K562 (cell line): ENCODE measurements around the gene RPS2. TPM values are rescaled to one million over a fixed set of nuclear protein-coding genes. Genes with fewer than 3 reads are reported as not detected.

Experiments used
- ATAC-seq: fragments of 200-7000 bp; cut with Tn5 transposase; 3 replicates; pipeline ENCODE4 v1.9.1; 2020; ENCODE audit warnings: moderate library complexity
- BruUV-seq: library from RNA; stranded (reverse); fragments of 400-500 nt; replicated peaks from 2 replicates; lab custom pipeline; 2021; lab: Mats Ljungman, UMichigan
- CTCF ChIA-PET: fragments of 300-600 bp; formaldehyde crosslinking; extraction: SDS; loops from one replicate; lab custom pipeline; 2021; ENCODE audit warnings: low intra/inter-chr PET ratio; lab: Yijun Ruan, JAX
- POLR2A ChIA-PET: fragments of 300-600, 350-650 bp; sonication (Branson Sonifier 250); formaldehyde crosslinking; extraction: SDS; loops from one replicate; lab custom pipeline; 2021; ENCODE audit warnings: antibody characterized with exemption, inconsistent platforms; lab: Yijun Ruan, JAX
- DNase-seq, 4 experiments: peaks; one replicate each; pipeline versions ENCODE4 v3.0.0 to v3.0.0-alpha.2; 2011 to 2018; ENCODE audit warnings: low spot score in 3 of 4, mixed read lengths in 3 of 4; ENCODE audit errors: extremely low read depth in 1 of 4
- FAIRE-seq: peaks from 2 replicates; lab custom pipeline; 2011; peaks lifted over from hg19 to GRCh38; lab: Jason Lieb, UNC
- H2AFZ ChIP-seq: 2 replicates; pipeline ENCODE4 v1.6.0; 2011; ENCODE audit warnings: low read depth, low read length, control low read depth, inconsistent platforms
- H3K27ac ChIP-seq: fragments of 200-600 bp; 3 replicates; pipeline ENCODE4 v1.8.0; 2011; ENCODE audit warnings: low read depth, mild to moderate bottlenecking, control low read depth, inconsistent platforms, low read length, moderate library complexity, mixed read lengths; ENCODE audit errors: extremely low read depth
- H3K27me3 ChIP-seq, 2 experiments: fragments of 300-600 bp in 1 of 2; 2 replicates in 1 of 2; 3 replicates in 1 of 2; pipeline versions ENCODE4 v1.6.0 to v1.8.0; 2011; ENCODE audit warnings: inconsistent platforms in 2 of 2, low read length in 2 of 2, mild to moderate bottlenecking in 1 of 2, mixed read lengths in 1 of 2, moderate library complexity in 1 of 2; ENCODE audit not compliant: control insufficient read depth in 2 of 2, insufficient read depth in 2 of 2
- H3K36me3 ChIP-seq: fragments of 300-600 bp; 3 replicates; pipeline ENCODE4 v1.8.0; 2011; ENCODE audit warnings: mild to moderate bottlenecking, low read length, inconsistent platforms; ENCODE audit not compliant: control insufficient read depth, insufficient read depth
- H3K4me1 ChIP-seq, 2 experiments: fragments of 200-600 bp in 1 of 2; replicated peaks in 1 of 2; 2 replicates in 1 of 2; 3 replicates in 1 of 2; pipeline versions ENCODE4 v1.5.1 to v1.8.0; 2011; ENCODE audit warnings: inconsistent platforms in 2 of 2, low read length in 2 of 2, mild to moderate bottlenecking in 1 of 2, mixed read lengths in 1 of 2, moderate library complexity in 1 of 2; ENCODE audit not compliant: control insufficient read depth in 2 of 2, insufficient read depth in 2 of 2
- H3K4me2 ChIP-seq: 2 replicates; pipeline ENCODE4 v1.6.1; 2011; ENCODE audit warnings: low read length, control low read depth, inconsistent platforms, mixed read lengths; ENCODE audit not compliant: insufficient read depth
- H3K4me3 ChIP-seq: fragments of 200-600 bp; sonication (generic), shearing (Covaris generic); 2 replicates; pipeline ENCODE4 v1.5.1; 2016; ENCODE audit warnings: control low read depth, inconsistent platforms
- H3K79me2 ChIP-seq: fragments of 200-600 bp; 3 replicates; pipeline ENCODE4 v1.8.0; 2011; ENCODE audit warnings: low read length, inconsistent platforms; ENCODE audit not compliant: control insufficient read depth, insufficient read depth
- H3K9ac ChIP-seq, 2 experiments: 2 replicates each; pipeline versions ENCODE4 v1.6.0 to v1.6.1; 2011; ENCODE audit warnings: low read depth in 2 of 2, low read length in 2 of 2, control low read depth in 1 of 2, inconsistent platforms in 1 of 2, mild to moderate bottlenecking in 1 of 2, mixed read lengths in 1 of 2; ENCODE audit not compliant: insufficient read depth in 1 of 2
- H3K9me1 ChIP-seq: one replicate; pipeline ENCODE4 v1.6.0; 2011; ENCODE audit warnings: inconsistent platforms, mild to moderate bottlenecking, low read length, moderate library complexity; ENCODE audit not compliant: control insufficient read depth, insufficient read depth
- H3K9me3 ChIP-seq: replicated peaks from 2 replicates; pipeline ENCODE4 v1.5.1; 2011; ENCODE audit warnings: low read depth, low read length, inconsistent platforms; ENCODE audit not compliant: control insufficient read depth, insufficient read depth
- H4K20me1 ChIP-seq: replicated peaks from 2 replicates; pipeline ENCODE4 v1.6.1; 2011; ENCODE audit warnings: low read length, inconsistent platforms, mixed read lengths; ENCODE audit not compliant: control insufficient read depth, insufficient read depth
- ADNP ChIP-seq: fragments of 200-800 bp; sonication (Bioruptor generic); IDR thresholded peaks from 2 replicates; pipeline ENCODE4 v1.6.1; 2016; ENCODE audit warnings: missing genetic modification characterization, missing compliant biosample characterization
- ELF1 ChIP-seq: fragments of 200-800 bp; sonication (Bioruptor generic); IDR thresholded peaks from 2 replicates; pipeline ENCODE4 v1.6.1; 2016; ENCODE audit warnings: missing genetic modification characterization, missing compliant biosample characterization
- ELF2 ChIP-seq: fragments of 250-450 bp; sonication (Bioruptor Pico); IDR thresholded peaks from 2 replicates; pipeline ENCODE4 v1.5.0; 2021; ENCODE audit warnings: mild to moderate bottlenecking
- EWSR1 ChIP-seq: fragments of 450-650 bp; IDR thresholded peaks from 2 replicates; pipeline ENCODE4 v1.6.1; 2018; ENCODE audit warnings: borderline replicate concordance, mild to moderate bottlenecking, low read depth, moderate library complexity; ENCODE audit not compliant: partially characterized antibody
- FOSL1 ChIP-seq: fragments of 200-800 bp; sonication (Bioruptor generic); conservative IDR thresholded peaks from 2 replicates; pipeline ENCODE4 v1.6.1; 2016; ENCODE audit warnings: missing genetic modification characterization, missing compliant biosample characterization
- NCOA4 ChIP-seq: fragments of 450-650 bp; IDR thresholded peaks from 2 replicates; pipeline ENCODE4 v1.6.1; 2018; ENCODE audit warnings: mild to moderate bottlenecking; ENCODE audit not compliant: partially characterized antibody
- RBFOX2 ChIP-seq: fragments of 200-400 bp; formaldehyde crosslinking; IDR thresholded peaks from 2 replicates; pipeline ENCODE4 v1.6.1; 2017; ENCODE audit warnings: low read depth, mild to moderate bottlenecking, low read length, moderate library complexity
- RBM15 ChIP-seq: fragments of 200-400 bp; formaldehyde crosslinking; IDR thresholded peaks from 2 replicates; pipeline ENCODE4 v1.6.1; 2018; ENCODE audit warnings: mild to moderate bottlenecking, low read length, moderate library complexity; ENCODE audit not compliant: insufficient read depth
- SFPQ ChIP-seq: fragments of 200-400 bp; formaldehyde crosslinking; IDR thresholded peaks from 2 replicates; pipeline ENCODE4 v1.6.1; 2017; ENCODE audit warnings: mild to moderate bottlenecking, low read depth, low read length, moderate library complexity
- SIN3B ChIP-seq: fragments of 450-650 bp; IDR thresholded peaks from 2 replicates; pipeline ENCODE4 v1.6.1; 2017; ENCODE audit warnings: low read depth, mild to moderate bottlenecking, moderate library complexity
- ZNF347 ChIP-seq: fragments of 450-650 bp; formaldehyde crosslinking; IDR thresholded peaks from 2 replicates; pipeline ENCODE4 v1.4.0; 2020; ENCODE audit warnings: low read depth, mild to moderate bottlenecking, moderate library complexity
- WGBS: fragments of 100-300 bp; shearing (Covaris generic); methylation state at CpG from one replicate; pipeline ENCODE4 v1.1.6; 2016; ENCODE audit warnings: low coverage, mixed read lengths; ENCODE audit not compliant: insufficient coverage; ENCODE audit errors: missing lambda C conversion rate; 5-methylcytosine and 5-hydroxymethylcytosine counted together
- in situ Hi-C: fragments of 300-500 bp; cut with MboI; formaldehyde crosslinking; loops from 4 replicates; pipeline ENCODE4 v1.15.0; 2018; ENCODE audit warnings: inconsistent platforms, mixed read lengths
- intact Hi-C: fragments of 100-400 bp; cut with micrococcal nuclease; formaldehyde crosslinking; loops from 2 replicates; pipeline ENCODE4 v1.14.2; 2022
- polyA plus RNA-seq, 8 experiments: library from polyadenylated mRNA; depleted of rRNA in 4 of 8; stranded (reverse) in 5 of 8; unstranded in 3 of 8; fragments of >200 nt; fragmentation: Nextera tagmentation in 2 of 8; fragmentation: Illumina TruSeq in 1 of 8; extraction: Ambion mirVana in 2 of 8; extraction: Trizol in 1 of 8; gene quantifications; 2 replicates each; pipeline versions ENCODE4 v1.2.1 to v1.2.3, GENCODE V29; 2011 to 2014; ENCODE audit warnings: inconsistent platforms in 1 of 8, missing spikeins in 1 of 8
- total RNA-seq, 7 experiments: library from RNA; depleted of rRNA in 6 of 7; stranded (reverse); fragments of >200 nt in 6 of 7; fragmentation: Illumina TruSeq in 2 of 7; extraction: Trizol in 2 of 7; gene quantifications; 2 replicates each; pipeline versions ENCODE4 v1.2.1 to v1.2.3, GENCODE V29; 2011 to 2021; ENCODE audit warnings: low replicate concordance in 1 of 7
- TF ChIP-seq, protein P1 (sequence below): fragments of 450-650 bp; formaldehyde crosslinking; conservative IDR thresholded peaks from 2 replicates; pipeline ENCODE4 v1.4.0; 2022; ENCODE audit warnings: mild to moderate bottlenecking, missing genetic modification characterization

The RPS2 gene
- total and polyA plus RNA-seq, 9 of the 15 experiments (the other 6 are each of a cell fraction or from before 2014, with no cell fraction given) = 834 to 4,794 (median 3,793) TPM

- H3K4me1 ChIP-seq = peaks cover 22 to 51% of the 10 kb centered on the region in 2 experiments
- no peak overlapping the region for H3K4me2 ChIP-seq
- H2AFZ ChIP-seq = no peak overlapping the region
- no peaks in the 10 kb centered on the region for H3K27me3 ChIP-seq
- no peak overlapping the region for H3K4me3 ChIP-seq
- in situ Hi-C loops = no loop called here
- intact Hi-C loops = no loop called here
- BruUV-seq = no TSS peak
- CTCF ChIA-PET = no interaction called here
- DNase-seq (no peak), ATAC-seq (no peak)
- no peak overlapping the region for H3K27ac ChIP-seq
- peaks cover 7% of the 10 kb centered on the region for H4K20me1 ChIP-seq
- H3K9me1 ChIP-seq = peaks cover 8% of the 10 kb centered on the region
- H3K9me3 ChIP-seq = no peaks in the 10 kb centered on the region
- WGBS = 80% methylated on average over 15 of the region's 17 CpGs
- peak overlapping the region in 1 of 2 experiments; percentile 42; a peak in 1 of 4 replicates for H3K9ac ChIP-seq
- peaks cover 37% of the 10 kb centered on the region; the same call in 2 of the 3 replicates for H3K36me3 ChIP-seq
- TF ChIP-seq ZNF347 (no peak), RBFOX2 (0 out of 2 replicates have a peak, but pooled peaks have one; percentile 21)
- TF ChIP-seq, all 486 proteins: peak for 1
- FAIRE-seq = no peak
- H3K79me2 ChIP-seq = peaks cover 20% of the 10 kb centered on the region
- POLR2A ChIA-PET = interaction anchor here (0.6 to 0.9 kb wide), 2 partner anchors 26 to 44 kb away, joined by 3 read pairs; no protein-coding TSS in a partner anchor
Measured at GRCh38 chr16:1938910-1939309, 25.7 kb downstream of the RPS2 start.

- FAIRE-seq (no peak), DNase-seq (no peak), ATAC-seq (no peak)
- Histone ChIP-seq H3K4me3 (no peak overlapping the region), H3K9me3 (no peaks in the 10 kb centered on the region), H3K9me1 (peaks cover 8% of the 10 kb centered on the region), H3K79me2 (peaks cover 20% of the 10 kb centered on the region), H3K27ac (no peak overlapping the region), H3K9ac (no peak overlapping the region), H3K4me2 (no peak overlapping the region), H4K20me1 (peaks cover 7% of the 10 kb centered on the region), H3K27me3 (no peaks in the 10 kb centered on the region), H3K4me1 (peaks cover 22 to 48% of the 10 kb centered on the region in 2 experiments), H3K36me3 (peaks cover 37% of the 10 kb centered on the region; the same call in 2 of the 3 replicates), H2AFZ (no peak overlapping the region)
- ChIA-PET POLR2A (interaction anchor here (0.9 kb wide), 1 partner anchor 27 kb away, joined by 3 read pairs; no protein-coding TSS in a partner anchor), CTCF (no interaction called here)
- no TSS peak for BruUV-seq
- in situ Hi-C loops = no loop called here
- 92% methylated on average over 10 of the region's 10 CpGs for WGBS
- intact Hi-C loops = no loop called here
- TF ChIP-seq ELF2 (CRISPR knock-in tag) = no peak
- no peak for TF ChIP-seq RBM15
- no peak for TF ChIP-seq ADNP (tag)
- TF ChIP-seq NCOA4 = no peak
- TF ChIP-seq, protein P1, sequence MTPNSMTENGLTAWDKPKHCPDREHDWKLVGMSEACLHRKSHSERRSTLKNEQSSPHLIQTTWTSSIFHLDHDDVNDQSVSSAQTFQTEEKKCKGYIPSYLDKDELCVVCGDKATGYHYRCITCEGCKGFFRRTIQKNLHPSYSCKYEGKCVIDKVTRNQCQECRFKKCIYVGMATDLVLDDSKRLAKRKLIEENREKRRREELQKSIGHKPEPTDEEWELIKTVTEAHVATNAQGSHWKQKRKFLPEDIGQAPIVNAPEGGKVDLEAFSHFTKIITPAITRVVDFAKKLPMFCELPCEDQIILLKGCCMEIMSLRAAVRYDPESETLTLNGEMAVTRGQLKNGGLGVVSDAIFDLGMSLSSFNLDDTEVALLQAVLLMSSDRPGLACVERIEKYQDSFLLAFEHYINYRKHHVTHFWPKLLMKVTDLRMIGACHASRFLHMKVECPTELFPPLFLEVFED (CRISPR knock-in tag) = no peak
- no peak for TF ChIP-seq SIN3B
- TF ChIP-seq SFPQ = no peak
- TF ChIP-seq EWSR1 = no peak
- TF ChIP-seq FOSL1 (tag) = no peak
- no peak for TF ChIP-seq ELF1 (tag)
Measured at GRCh38 chr16:1938316-1938715, 26.3 kb downstream of the RPS2 start.
